ENCODE measurements around the gene FNDC11.

FNDC11 gene

GRCh38 chr20:63572071-63572787, 18.3 kb downstream of the FNDC11 start:
- no peak overlapping the region for H4K5ac ChIP-seq (ENCODE audit: low read length)

GRCh38 chr20:63572788-63573646, 19.1 kb downstream of the FNDC11 start:
- Histone ChIP-seq H3K23ac (ENCODE audit: low read length) (no peak overlapping the region), H3K4me2 (ENCODE audit: low read length) (peak overlapping the region; percentile 91), H2BK120ac (ENCODE audit: low read depth, low read length) (no peak overlapping the region), H3K4me3 (ENCODE audit: low read length) (no peak overlapping the region), H2BK15ac (replicated peaks; ENCODE audit: low read depth) (no peak overlapping the region), H3K27ac (ENCODE audit: low read depth, low read length) (no peak overlapping the region), H3K36me3 (ENCODE audit: control insufficient read depth, insufficient read depth, low read length) (no peaks in the 10 kb centered on the region), H2BK5ac (ENCODE audit: low read length) (no peak overlapping the region), H3K9ac (ENCODE audit: low read length) (peak overlapping the region; percentile 85), H3K18ac (ENCODE audit: low read length) (no peak overlapping the region), H3K4ac (ENCODE audit: low read depth, low read length) (no peak overlapping the region), H3K27me3 (ENCODE audit: insufficient read depth, low read length, poor library complexity) (no peaks in the 10 kb centered on the region), H4K5ac (ENCODE audit: low read length) (no peak overlapping the region), H4K8ac (ENCODE audit: low read depth, low read length) (no peak overlapping the region), H3K79me1 (ENCODE audit: low read length) (no peaks in the 10 kb centered on the region), H3K56ac (ENCODE audit: low read length) (peak overlapping the region; percentile 90), H3K4me1 (ENCODE audit: control insufficient read depth, low read depth, low read length) (no peaks in the 10 kb centered on the region), H2AK5ac (ENCODE audit: low read length) (no peak overlapping the region), H3K79me2 (ENCODE audit: control insufficient read depth, insufficient read depth, low read length) (no peaks in the 10 kb centered on the region)
- DNase-seq = peak; percentile 16
- WGBS (ENCODE audit: extremely low coverage, insufficient coverage, low lambda C conversion rate) = no CpG with 5 or more reads among the region's 34 CpGs

More at GRCh38 chr20:63572071-63572787, 18.3 kb downstream of the FNDC11 start:
- no peak overlapping the region for H2BK120ac ChIP-seq (ENCODE audit: low read depth, low read length)
- H3K27me3 ChIP-seq (ENCODE audit: insufficient read depth, low read length, poor library complexity) = no peaks in the 10 kb centered on the region
- H3K18ac ChIP-seq (ENCODE audit: low read length) = no peak overlapping the region
- DNase-seq = no peak
- H3K9ac ChIP-seq (ENCODE audit: low read length) = no peak overlapping the region
- H3K56ac ChIP-seq (ENCODE audit: low read length) = no peak overlapping the region
- no peaks in the 10 kb centered on the region for H3K36me3 ChIP-seq (ENCODE audit: control insufficient read depth, insufficient read depth, low read length)
- no peak overlapping the region for H3K4me2 ChIP-seq (ENCODE audit: low read length)
- no peaks in the 10 kb centered on the region for H3K79me2 ChIP-seq (ENCODE audit: control insufficient read depth, insufficient read depth, low read length)
- WGBS (ENCODE audit: extremely low coverage, insufficient coverage, low lambda C conversion rate) = no CpG with 5 or more reads among the region's 48 CpGs
- no peak overlapping the region for H2BK5ac ChIP-seq (ENCODE audit: low read length)
- H2AK5ac ChIP-seq (ENCODE audit: low read length) = no peak overlapping the region
- no peak overlapping the region for H3K27ac ChIP-seq (ENCODE audit: low read depth, low read length)
- H3K79me1 ChIP-seq (ENCODE audit: low read length) = no peaks in the 10 kb centered on the region
- H2BK15ac ChIP-seq (replicated peaks; ENCODE audit: low read depth) = no peak overlapping the region
- no peaks in the 10 kb centered on the region for H3K4me1 ChIP-seq (ENCODE audit: control insufficient read depth, low read depth, low read length)
- no peak overlapping the region for H3K4ac ChIP-seq (ENCODE audit: low read depth, low read length)
- no peak overlapping the region for H3K23ac ChIP-seq (ENCODE audit: low read length)
- no peak overlapping the region for H3K4me3 ChIP-seq (ENCODE audit: low read length)
- H4K8ac ChIP-seq (ENCODE audit: low read depth, low read length) = no peak overlapping the region

GRCh38 chr20:63573647-63574131, 19.7 kb downstream of the FNDC11 start:
- Histone ChIP-seq H3K4me2 (ENCODE audit: low read length) (peak overlapping the region; percentile 91), H4K5ac (ENCODE audit: low read length) (no peak overlapping the region), H3K27me3 (ENCODE audit: insufficient read depth, low read length, poor library complexity) (no peaks in the 10 kb centered on the region), H2BK15ac (replicated peaks; ENCODE audit: low read depth) (no peak overlapping the region), H3K79me1 (ENCODE audit: low read length) (no peaks in the 10 kb centered on the region), H3K9ac (ENCODE audit: low read length) (peak overlapping the region; percentile 85), H3K27ac (ENCODE audit: low read depth, low read length) (no peak overlapping the region), H2BK5ac (ENCODE audit: low read length) (no peak overlapping the region), H3K56ac (ENCODE audit: low read length) (peak overlapping the region; percentile 90), H3K23ac (ENCODE audit: low read length) (no peak overlapping the region), H2AK5ac (ENCODE audit: low read length) (no peak overlapping the region), H3K4me3 (ENCODE audit: low read length) (peak overlapping the region; percentile 54), H4K8ac (ENCODE audit: low read depth, low read length) (no peak overlapping the region), H3K79me2 (ENCODE audit: control insufficient read depth, insufficient read depth, low read length) (no peaks in the 10 kb centered on the region), H3K36me3 (ENCODE audit: control insufficient read depth, insufficient read depth, low read length) (no peaks in the 10 kb centered on the region), H2BK120ac (ENCODE audit: low read depth, low read length) (no peak overlapping the region), H3K4me1 (ENCODE audit: control insufficient read depth, low read depth, low read length) (no peaks in the 10 kb centered on the region), H3K4ac (ENCODE audit: low read depth, low read length) (no peak overlapping the region), H3K18ac (ENCODE audit: low read length) (peak overlapping the region; percentile 25)
- WGBS (ENCODE audit: extremely low coverage, insufficient coverage, low lambda C conversion rate) = no CpG with 5 or more reads among the region's 24 CpGs
- DNase-seq = no peak

- no peak within 1 kb of the TSS for H4K8ac ChIP-seq (ENCODE audit: low read depth, low read length)
- H3K23ac ChIP-seq (ENCODE audit: low read length) = no peak within 1 kb of the TSS
- peak within 1 kb of the TSS; percentile 85 for H3K9ac ChIP-seq (ENCODE audit: low read length)
- H3K79me2 ChIP-seq (ENCODE audit: control insufficient read depth, insufficient read depth, low read length) = no peaks in the 10 kb centered on the region
- H2BK5ac ChIP-seq (ENCODE audit: low read length) = peak within 1 kb of the TSS; percentile 59
- DNase-seq = peak; percentile 67
- peak within 1 kb of the TSS; percentile 25 for H3K18ac ChIP-seq (ENCODE audit: low read length)
- no peaks in the 10 kb centered on the region for H3K36me3 ChIP-seq (ENCODE audit: control insufficient read depth, insufficient read depth, low read length)
- H3K4ac ChIP-seq (ENCODE audit: low read depth, low read length) = peak within 1 kb of the TSS; percentile 60
- no peaks in the 10 kb centered on the region for H3K27me3 ChIP-seq (ENCODE audit: insufficient read depth, low read length, poor library complexity)
- no peak within 1 kb of the TSS for H3K27ac ChIP-seq (ENCODE audit: low read depth, low read length)
- H2BK15ac ChIP-seq (replicated peaks; ENCODE audit: low read depth) = no peak within 1 kb of the TSS
- no peak within 1 kb of the TSS for H4K5ac ChIP-seq (ENCODE audit: low read length)
- no peak within 1 kb of the TSS for H2AK5ac ChIP-seq (ENCODE audit: low read length)
- no peaks in the 10 kb centered on the region for H3K4me1 ChIP-seq (ENCODE audit: control insufficient read depth, low read depth, low read length)
- H3K4me3 ChIP-seq (ENCODE audit: low read length) = peak within 1 kb of the TSS; percentile 54
- H3K79me1 ChIP-seq (ENCODE audit: low read length) = no peaks in the 10 kb centered on the region
- no peak within 1 kb of the TSS for H2BK120ac ChIP-seq (ENCODE audit: low read depth, low read length)
- no CpG with 5 or more reads among the region's 40 CpGs for WGBS (ENCODE audit: extremely low coverage, insufficient coverage, low lambda C conversion rate)
- peak within 1 kb of the TSS; percentile 91 for H3K4me2 ChIP-seq (ENCODE audit: low read length)
- H3K56ac ChIP-seq (ENCODE audit: low read length) = peak within 1 kb of the TSS; percentile 90
Measured at GRCh38 chr20:63574156-63574828, 20.3 kb downstream of the FNDC11 start, which contains the start of gene HELZ2. HELZ2 (minus strand) TSS chr20:63574239; CDS start chr20:63572385, 1,854 bp downstream.

- Histone ChIP-seq H3K56ac (ENCODE audit: low read length) (peak overlapping the region; percentile 86), H2BK5ac (ENCODE audit: low read length) (no peak overlapping the region), H3K9ac (ENCODE audit: low read length) (no peak overlapping the region), H3K4me3 (ENCODE audit: low read length) (no peak overlapping the region), H3K4me1 (ENCODE audit: control insufficient read depth, low read depth, low read length) (no peaks in the 10 kb centered on the region), H3K36me3 (ENCODE audit: control insufficient read depth, insufficient read depth, low read length) (no peaks in the 10 kb centered on the region), H3K27me3 (ENCODE audit: insufficient read depth, low read length, poor library complexity) (no peaks in the 10 kb centered on the region), H4K5ac (ENCODE audit: low read length) (no peak overlapping the region), H3K23ac (ENCODE audit: low read length) (no peak overlapping the region), H3K79me2 (ENCODE audit: control insufficient read depth, insufficient read depth, low read length) (no peaks in the 10 kb centered on the region), H3K4me2 (ENCODE audit: low read length) (no peak overlapping the region), H3K27ac (ENCODE audit: low read depth, low read length) (no peak overlapping the region), H2AK5ac (ENCODE audit: low read length) (no peak overlapping the region), H2BK15ac (replicated peaks; ENCODE audit: low read depth) (no peak overlapping the region), H3K18ac (ENCODE audit: low read length) (no peak overlapping the region), H3K4ac (ENCODE audit: low read depth, low read length) (no peak overlapping the region), H2BK120ac (ENCODE audit: low read depth, low read length) (no peak overlapping the region), H4K8ac (ENCODE audit: low read depth, low read length) (no peak overlapping the region), H3K79me1 (ENCODE audit: low read length) (no peaks in the 10 kb centered on the region)
- DNase-seq = no peak
- WGBS (ENCODE audit: extremely low coverage, insufficient coverage, low lambda C conversion rate) = no CpG with 5 or more reads among the region's 28 CpGs
Measured at GRCh38 chr20:63574829-63575743, 21.1 kb downstream of the FNDC11 start.
